Glomerular visceral epithelial cell (primary cell): ENCODE measurements around the gene XPNPEP1.
A peak's percentile ranks its signal among the peaks of the same experiment; 100 is the strongest.
"Not testable (repeated sequence)": the region's sequence is repeated elsewhere in the genome, so short reads cannot be mapped to it uniquely, and the experiment has no call there.

Source experiments
- DNase-seq: peaks from one replicate; pipeline ENCODE4 v3.0.0-alpha.2; 2016; ENCODE audit errors: extremely low spot score

The XPNPEP1 gene

GRCh38 chr10:109924087-109924486 lies 776 bp upstream of the XPNPEP1 start:
- no peak for DNase-seq

- no peak for DNase-seq
Observed at GRCh38 chr10:109922358-109922975, 844 bp downstream of the XPNPEP1 start.

GRCh38 chr10:109920016-109920415 lies 3.3 kb downstream of the XPNPEP1 start:
- DNase-seq: no peak

- no peak for DNase-seq
Observed at GRCh38 chr10:109919220-109919619, 4.1 kb downstream of the XPNPEP1 start.

GRCh38 chr10:109918707-109919106 lies 4.6 kb downstream of the XPNPEP1 start:
- not testable (repeated sequence) for DNase-seq

GRCh38 chr10:109915566-109915965 lies 7.7 kb downstream of the XPNPEP1 start:
- DNase-seq: no peak

- DNase-seq: peak; percentile 74
Observed at GRCh38 chr10:109914966-109915365, 8.3 kb downstream of the XPNPEP1 start.

- DNase-seq: no peak
Observed at GRCh38 chr10:109913306-109913892, 9.9 kb downstream of the XPNPEP1 start.

GRCh38 chr10:109912335-109913281 lies 10.7 kb downstream of the XPNPEP1 start:
- DNase-seq: peak; percentile 30

GRCh38 chr10:109911903-109912302 lies 11.4 kb downstream of the XPNPEP1 start:
- DNase-seq: no peak

GRCh38 chr10:109906316-109906715 lies 17.0 kb downstream of the XPNPEP1 start:
- no peak for DNase-seq

GRCh38 chr10:109904397-109904796 lies 18.9 kb downstream of the XPNPEP1 start:
- DNase-seq: no peak

- DNase-seq: peak; percentile 31
Observed at GRCh38 chr10:109902992-109903947, 20.0 kb downstream of the XPNPEP1 start.

- no peak for DNase-seq
Observed at GRCh38 chr10:109899356-109900331, 23.7 kb downstream of the XPNPEP1 start.

GRCh38 chr10:109898666-109899355 lies 24.5 kb downstream of the XPNPEP1 start:
- DNase-seq: peak; percentile 48

- DNase-seq: no peak
Observed at GRCh38 chr10:109898007-109898406, 25.3 kb downstream of the XPNPEP1 start.

GRCh38 chr10:109895848-109896247 lies 27.5 kb downstream of the XPNPEP1 start:
- DNase-seq: no peak

- peak; percentile 78 for DNase-seq
Observed at GRCh38 chr10:109895095-109895818, 28.1 kb downstream of the XPNPEP1 start.

- peak; percentile 42 for DNase-seq
Observed at GRCh38 chr10:109894516-109894915, 28.8 kb downstream of the XPNPEP1 start.
